Measurements from ENCODE around the gene MYT1. TPM values are rescaled to one million over a fixed set of nuclear protein-coding genes. Genes with fewer than 3 reads are reported as not detected.

The MYT1 gene
- total and polyA plus RNA-seq, 2 experiments from 2014 or later = 0.03 to 0.06 TPM

- Histone ChIP-seq H4K20me1 (ENCODE audit: insufficient read depth, poor library complexity, severe bottlenecking) (no peaks in the 10 kb centered on the region), H3K4me3 (no peak overlapping the region), H3K4me2 (no peak overlapping the region), H2AFZ (no peak overlapping the region), H3K9me2 (replicated peaks; ENCODE audit: insufficient read depth) (no peaks in the 10 kb centered on the region), H3K79me2 (no peaks in the 10 kb centered on the region), H3K4me1 (ENCODE audit: insufficient read depth) (no peaks in the 10 kb centered on the region), H3K27ac (no peak overlapping the region), H3K9me3 (ENCODE audit: low read depth) (no peaks in the 10 kb centered on the region), H3K27me3 (no peaks in the 10 kb centered on the region), H3K36me3 (replicated peaks; ENCODE audit: insufficient read depth, low read depth) (no peaks in the 10 kb centered on the region)
- no peak for DNase-seq (ENCODE audit: low spot score)
- TF ChIP-seq, protein P1, sequence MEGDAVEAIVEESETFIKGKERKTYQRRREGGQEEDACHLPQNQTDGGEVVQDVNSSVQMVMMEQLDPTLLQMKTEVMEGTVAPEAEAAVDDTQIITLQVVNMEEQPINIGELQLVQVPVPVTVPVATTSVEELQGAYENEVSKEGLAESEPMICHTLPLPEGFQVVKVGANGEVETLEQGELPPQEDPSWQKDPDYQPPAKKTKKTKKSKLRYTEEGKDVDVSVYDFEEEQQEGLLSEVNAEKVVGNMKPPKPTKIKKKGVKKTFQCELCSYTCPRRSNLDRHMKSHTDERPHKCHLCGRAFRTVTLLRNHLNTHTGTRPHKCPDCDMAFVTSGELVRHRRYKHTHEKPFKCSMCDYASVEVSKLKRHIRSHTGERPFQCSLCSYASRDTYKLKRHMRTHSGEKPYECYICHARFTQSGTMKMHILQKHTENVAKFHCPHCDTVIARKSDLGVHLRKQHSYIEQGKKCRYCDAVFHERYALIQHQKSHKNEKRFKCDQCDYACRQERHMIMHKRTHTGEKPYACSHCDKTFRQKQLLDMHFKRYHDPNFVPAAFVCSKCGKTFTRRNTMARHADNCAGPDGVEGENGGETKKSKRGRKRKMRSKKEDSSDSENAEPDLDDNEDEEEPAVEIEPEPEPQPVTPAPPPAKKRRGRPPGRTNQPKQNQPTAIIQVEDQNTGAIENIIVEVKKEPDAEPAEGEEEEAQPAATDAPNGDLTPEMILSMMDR (IDR thresholded peaks at IDR 0.05; ENCODE audit: poor library complexity) = no peak
- TF ChIP-seq EZH2 (IDR thresholded peaks at IDR 0.05; ENCODE audit: borderline replicate concordance) (no peak), EZH2phosphoT487 (IDR thresholded peaks at IDR 0.05; ENCODE audit: low read depth, severe bottlenecking, unreplicated experiment) (no peak)
- 85% methylated on average over 5 of the region's 5 CpGs for WGBS (ENCODE audit: low lambda C conversion rate, missing lambda C conversion rate)
Observed at GRCh38 chr20:64148581-64148980, 15.7 kb upstream of the MYT1 start.

DNA sequence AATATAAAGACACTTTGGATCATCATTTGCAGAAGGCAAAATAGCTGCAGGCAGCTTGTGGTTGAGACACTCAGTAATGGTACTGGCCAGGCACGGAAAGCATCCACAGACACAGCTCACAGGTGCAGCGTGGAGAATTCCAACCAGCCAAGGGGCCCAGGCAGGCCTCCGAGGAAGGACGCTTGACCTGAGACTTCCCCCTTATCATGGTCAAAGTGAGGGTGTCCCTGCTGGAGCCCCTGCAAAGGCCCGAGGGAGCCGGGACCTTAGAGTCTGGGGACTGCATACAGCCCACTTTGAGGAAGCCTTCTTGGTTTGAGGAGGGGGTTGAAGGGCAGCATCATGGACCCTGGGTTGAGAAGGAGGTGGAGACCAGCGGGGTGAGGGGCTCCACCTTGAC is 15.1 kb upstream of the MYT1 start:
- TF ChIP-seq, protein P1 (IDR thresholded peaks at IDR 0.05; ENCODE audit: poor library complexity) = no peak
- TF ChIP-seq EZH2phosphoT487 (IDR thresholded peaks at IDR 0.05; ENCODE audit: low read depth, severe bottlenecking, unreplicated experiment) (no peak), EZH2 (IDR thresholded peaks at IDR 0.05; ENCODE audit: borderline replicate concordance) (no peak)
- Histone ChIP-seq H3K4me3 (no peak overlapping the region), H3K36me3 (replicated peaks; ENCODE audit: insufficient read depth, low read depth) (no peaks in the 10 kb centered on the region), H3K4me2 (no peak overlapping the region), H3K9me3 (ENCODE audit: low read depth) (no peaks in the 10 kb centered on the region), H2AFZ (no peak overlapping the region), H3K27ac (no peak overlapping the region), H4K20me1 (ENCODE audit: insufficient read depth, poor library complexity, severe bottlenecking) (no peaks in the 10 kb centered on the region), H3K27me3 (no peaks in the 10 kb centered on the region), H3K79me2 (no peaks in the 10 kb centered on the region), H3K4me1 (ENCODE audit: insufficient read depth) (no peaks in the 10 kb centered on the region), H3K9me2 (replicated peaks; ENCODE audit: insufficient read depth) (no peaks in the 10 kb centered on the region)
- 91% methylated on average over 7 of the region's 7 CpGs for WGBS (ENCODE audit: low lambda C conversion rate, missing lambda C conversion rate)
- DNase-seq (ENCODE audit: low spot score) = no peak

DNA sequence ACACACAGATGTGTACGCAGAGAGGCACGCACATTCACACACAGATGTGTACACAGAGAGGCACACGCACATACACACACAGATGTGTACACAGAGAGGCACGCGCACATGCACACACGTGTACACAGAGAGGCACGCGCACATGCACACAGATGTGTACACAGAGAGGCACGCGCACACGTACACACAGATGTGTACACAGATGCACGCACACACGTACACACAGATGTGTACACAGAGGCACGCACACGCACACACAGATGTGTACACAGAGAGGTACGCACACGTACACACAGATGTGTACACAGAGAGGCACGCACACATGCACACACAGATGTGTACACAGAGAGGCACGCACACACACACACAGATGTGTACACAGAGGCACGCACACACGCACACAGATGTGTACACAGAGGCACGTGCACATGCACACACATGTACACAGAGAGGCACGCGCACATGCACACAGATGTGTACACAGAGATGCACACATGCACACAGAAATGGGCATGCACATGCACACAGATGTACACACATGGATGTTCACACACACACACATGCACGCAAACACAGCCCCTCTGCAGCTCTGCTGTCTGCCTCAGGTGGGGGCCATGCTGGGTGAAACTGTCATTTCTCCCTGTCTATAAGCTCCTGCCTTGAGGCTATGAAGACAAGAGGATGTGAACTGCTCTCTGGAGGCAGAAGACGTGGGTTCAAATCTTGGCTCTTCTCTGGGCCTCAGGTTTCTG is 14.3 kb upstream of the MYT1 start:
- WGBS (ENCODE audit: low lambda C conversion rate, missing lambda C conversion rate) = 97% methylated on average over 26 of the region's 26 CpGs
- TF ChIP-seq, protein P1 (IDR thresholded peaks at IDR 0.05; ENCODE audit: poor library complexity) = no peak
- TF ChIP-seq EZH2 (IDR thresholded peaks at IDR 0.05; ENCODE audit: borderline replicate concordance) = no peak
- TF ChIP-seq EZH2phosphoT487 (IDR thresholded peaks at IDR 0.05; ENCODE audit: low read depth, severe bottlenecking, unreplicated experiment) = no peak
- Histone ChIP-seq H3K4me3 (no peak overlapping the region), H3K4me1 (ENCODE audit: insufficient read depth) (no peaks in the 10 kb centered on the region), H3K9me2 (replicated peaks; ENCODE audit: insufficient read depth) (no peaks in the 10 kb centered on the region), H3K4me2 (no peak overlapping the region), H3K9me3 (ENCODE audit: low read depth) (no peaks in the 10 kb centered on the region), H3K36me3 (replicated peaks; ENCODE audit: insufficient read depth, low read depth) (no peaks in the 10 kb centered on the region), H2AFZ (no peak overlapping the region), H3K79me2 (no peaks in the 10 kb centered on the region), H3K27me3 (no peaks in the 10 kb centered on the region), H3K27ac (no peak overlapping the region), H4K20me1 (ENCODE audit: insufficient read depth, poor library complexity, severe bottlenecking) (no peaks in the 10 kb centered on the region)
- no peak for DNase-seq (ENCODE audit: low spot score)

Data from hepatocyte (in vitro differentiated cells).